NCI-H2227 treated with DMSO at 0.1 percent for 48 hours (cell line): ENCODE results near the gene MRGPRX3.
A peak's percentile ranks its signal among the peaks of the same experiment; 100 is the strongest.
"Not testable (repeated sequence)": the region's sequence is repeated elsewhere in the genome, so short reads cannot be mapped to it uniquely, and the experiment has no call there.

ENCODE experiments used
- DNase-seq: peaks from one replicate; lab custom pipeline; 2025; lab: John Stamatoyannopoulos, UW

MRGPRX3 gene

DNA sequence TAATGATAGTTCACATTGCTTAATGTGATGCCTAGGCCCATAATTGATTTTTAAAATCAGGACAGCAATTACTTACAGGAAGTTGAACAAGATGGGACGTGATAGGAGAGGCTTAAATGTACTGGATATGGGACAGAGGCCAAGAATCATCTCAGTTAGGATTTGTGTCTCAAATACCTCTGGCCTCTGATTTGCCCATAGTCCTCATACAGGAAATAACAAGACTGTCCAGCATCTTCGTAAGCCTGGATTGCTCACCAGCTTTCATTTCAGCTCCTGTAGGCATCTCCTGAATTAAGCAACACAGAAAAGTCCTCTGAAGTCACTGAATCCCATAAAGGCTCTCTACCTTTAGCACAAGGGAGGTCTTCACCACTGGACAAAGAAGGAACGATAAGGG is at the start of gene MRGPRX3:
Gene MRGPRX3 (plus strand): TSS at position 231 of the 400 bp plus-strand sequence. CDS start 4,632 bp downstream, outside the sequence.
- no peak for DNase-seq

DNA sequence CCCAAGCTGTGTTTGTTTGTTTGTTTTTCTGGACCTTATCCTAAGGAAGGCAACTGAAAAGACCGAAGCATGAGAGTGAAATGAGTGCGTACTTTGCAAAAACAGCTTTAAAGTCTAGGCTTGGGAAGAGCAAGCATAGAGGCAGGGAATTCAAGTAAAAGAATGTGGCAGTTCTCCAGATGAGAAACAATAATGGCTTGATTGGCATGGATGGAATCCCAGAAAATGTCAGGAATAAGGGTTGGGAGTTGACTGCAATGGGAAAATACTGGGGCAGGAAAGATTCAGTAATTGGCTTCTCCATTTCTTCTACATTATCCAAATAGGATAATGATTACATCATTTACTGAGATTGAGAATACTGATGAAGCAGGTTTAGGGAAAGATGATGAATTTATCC is 44.0 kb upstream of the MRGPRX3 start:
- DNase-seq, result no peak

DNA sequence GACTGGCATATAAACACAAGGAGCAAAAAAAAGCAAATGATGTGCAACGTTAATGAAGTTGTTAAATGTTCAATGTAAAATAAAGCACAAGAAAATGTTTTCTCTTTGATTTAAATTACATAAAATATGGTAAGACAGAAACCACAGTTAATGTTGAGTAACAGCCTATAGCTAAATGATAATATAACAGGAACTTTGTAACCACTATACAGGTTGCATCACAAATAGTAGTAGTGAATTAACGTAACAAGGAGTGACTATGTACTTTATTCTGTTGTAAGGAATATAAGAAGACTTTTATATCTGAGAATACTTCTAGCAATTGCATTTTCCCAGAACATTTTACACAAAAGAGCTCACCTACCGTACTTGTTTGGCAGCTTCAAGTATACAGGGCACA is 43.4 kb upstream of the MRGPRX3 start:
- DNase-seq, result no peak

DNA sequence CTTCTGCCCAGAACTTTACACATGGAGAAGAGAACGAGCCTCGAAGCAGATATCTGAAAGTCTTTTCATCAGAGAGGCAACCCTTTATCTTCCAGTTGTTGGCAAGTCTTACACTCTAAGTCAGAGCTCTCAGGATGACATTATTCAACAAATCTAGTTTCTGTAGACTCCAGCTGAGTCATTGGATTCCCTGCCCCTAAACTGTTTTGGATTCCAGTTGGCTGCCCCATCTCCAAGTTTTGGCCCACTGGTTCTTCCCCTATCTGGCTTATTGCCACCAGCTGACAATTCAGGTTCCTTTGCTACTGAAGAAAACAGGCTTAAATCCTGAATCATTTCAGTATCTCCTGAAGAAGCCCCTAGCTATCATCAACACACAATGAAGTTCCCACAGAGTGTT is 40.6 kb upstream of the MRGPRX3 start:
- no peak for DNase-seq

DNA sequence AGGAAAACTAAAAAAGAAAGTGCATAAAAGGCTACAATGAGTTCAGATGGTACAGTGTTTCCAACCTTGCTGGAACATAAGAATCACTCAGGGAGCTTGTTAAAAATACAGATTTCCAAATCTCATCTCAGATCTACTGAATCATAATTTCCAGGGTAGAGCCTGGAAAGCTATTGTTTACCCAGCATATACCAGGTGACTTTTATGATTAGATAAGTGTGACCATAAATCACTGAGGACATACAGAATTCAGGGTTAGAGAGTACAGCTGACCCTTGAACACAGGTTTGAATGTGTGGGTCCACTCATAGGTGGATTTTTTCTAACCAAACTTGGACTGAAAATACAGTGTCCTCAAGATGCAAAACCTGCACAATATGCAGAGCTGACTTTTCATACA is 38.4 kb upstream of the MRGPRX3 start:
- DNase-seq, result no peak

DNA sequence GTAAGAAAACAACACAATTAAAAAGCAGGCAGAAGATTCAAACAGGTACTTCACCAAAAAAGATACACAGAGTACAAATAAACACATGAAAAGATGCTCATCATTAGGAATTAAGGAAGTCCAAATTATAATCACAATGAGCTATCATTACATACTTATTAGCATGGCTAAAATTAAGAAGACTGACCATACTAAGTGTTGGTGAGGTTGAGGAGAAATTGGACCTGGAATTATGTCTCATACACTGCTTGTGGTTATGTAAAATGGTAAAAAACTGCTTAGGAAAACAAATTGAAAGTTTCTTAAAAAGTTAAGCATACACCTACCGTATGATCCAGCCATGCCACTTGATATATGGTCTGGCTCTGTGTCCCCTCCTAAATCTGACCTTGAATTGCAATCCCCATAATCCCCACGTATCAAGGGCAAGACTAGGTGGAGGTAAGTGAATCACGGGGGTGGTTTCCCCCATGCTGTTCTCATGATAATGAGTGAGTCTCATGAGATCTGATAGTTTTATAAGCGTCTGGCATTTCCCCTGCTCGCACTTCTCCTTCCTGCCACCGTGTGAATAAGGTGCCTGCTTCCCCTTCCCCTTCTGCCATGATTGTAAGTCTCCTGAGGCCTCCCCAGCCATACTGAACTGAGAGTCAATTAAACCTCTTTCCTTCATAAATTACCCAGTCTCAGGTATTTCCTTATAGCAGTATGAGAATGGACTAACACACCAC is 31.3 kb upstream of the MRGPRX3 start:
- DNase-seq, result no peak

DNA sequence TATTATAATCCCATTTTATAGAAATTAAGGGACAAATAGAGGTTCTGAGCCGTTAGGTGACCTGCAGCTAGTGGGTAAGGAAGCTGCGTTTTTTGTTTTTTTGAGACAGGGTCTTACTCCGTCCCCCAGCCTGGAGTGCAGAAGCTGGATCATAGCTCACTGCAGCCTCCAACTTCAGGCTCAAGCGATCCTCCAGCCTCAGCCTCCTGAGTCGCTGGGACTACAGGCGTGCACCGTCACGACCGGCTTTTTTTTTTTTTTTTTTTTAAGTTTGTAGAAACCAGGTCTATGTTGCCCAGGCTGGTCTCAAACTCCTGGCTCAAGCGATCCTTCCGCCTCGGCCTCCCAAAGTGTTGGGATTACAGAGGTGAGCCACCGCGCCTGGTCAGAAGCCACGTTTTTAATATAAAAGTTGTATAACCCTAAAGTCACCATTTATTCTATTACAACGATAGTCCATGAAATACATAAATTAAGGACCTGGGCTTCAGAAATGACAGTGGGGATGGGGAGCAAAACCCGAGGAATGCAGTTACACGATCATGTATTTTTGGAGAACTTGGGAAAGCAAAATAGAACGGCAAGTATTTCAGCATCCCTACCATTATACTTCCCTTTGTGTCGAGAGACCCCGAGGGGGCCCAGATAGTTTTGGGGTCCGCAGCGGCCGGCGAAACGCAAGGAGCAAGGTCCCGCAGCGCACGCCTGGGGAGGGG is 27.1 kb upstream of the MRGPRX3 start:
- no peak for DNase-seq

DNA sequence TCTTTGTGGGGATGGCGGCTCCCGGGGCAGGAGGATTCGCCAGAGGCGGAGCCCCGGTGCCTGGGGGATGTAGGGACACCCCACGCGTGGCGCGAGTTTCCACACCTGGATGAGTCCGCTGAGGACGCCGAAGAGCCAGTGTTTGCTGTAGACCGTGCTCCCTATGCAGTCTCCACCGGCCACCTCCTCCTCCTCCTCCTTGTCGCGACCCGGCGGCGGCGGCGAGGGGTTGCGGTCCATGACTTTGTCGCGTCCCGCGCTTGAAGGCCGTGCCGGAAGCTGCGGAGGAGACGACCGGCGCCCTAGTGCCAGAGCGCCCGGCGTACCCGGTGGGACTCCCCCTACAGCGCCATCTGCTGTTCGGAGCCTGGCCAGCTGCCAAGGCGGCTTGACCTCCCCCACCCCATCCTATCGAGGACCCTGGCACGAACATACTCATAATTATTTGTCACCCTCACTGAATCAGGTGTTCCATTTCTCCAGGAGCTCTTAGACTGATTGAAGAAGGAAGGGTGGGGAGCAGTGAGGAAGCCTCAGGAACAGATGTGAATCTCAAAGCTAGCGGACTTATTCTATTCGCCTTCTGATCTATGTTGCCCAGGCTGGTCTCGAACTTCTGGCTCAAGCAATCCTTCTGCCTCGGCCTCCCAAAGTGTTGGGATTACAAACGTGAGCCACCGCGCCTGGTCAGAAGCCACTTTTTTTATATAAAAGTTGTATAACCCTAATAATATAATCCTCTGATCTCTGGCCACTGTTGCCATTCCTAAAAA is 26.4 kb upstream of the MRGPRX3 start, which contains the start of gene SAAL1:
Gene SAAL1 (minus strand): TSS at position 281 of the 773 bp plus-strand sequence. CDS start 41 bp downstream, at position 240.
- peak; percentile 85 for DNase-seq

DNA sequence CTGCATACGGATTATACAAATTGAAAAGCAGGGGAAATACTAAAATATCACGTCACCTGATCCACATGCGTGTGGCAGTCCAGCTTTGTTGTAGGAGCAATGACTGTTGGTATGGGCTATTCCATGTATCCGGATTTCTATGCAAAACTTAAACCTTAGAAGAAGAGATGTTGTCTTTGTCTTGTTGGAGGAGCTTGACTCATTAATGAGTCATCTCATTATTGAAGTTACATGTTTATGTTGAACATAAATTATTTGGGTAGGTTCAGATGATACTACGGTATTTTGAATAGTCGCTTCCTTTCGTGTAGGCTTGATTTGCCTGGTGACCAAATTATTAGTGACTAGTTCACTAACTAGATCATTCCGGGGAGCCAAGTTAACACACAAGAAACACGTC is 25.7 kb upstream of the MRGPRX3 start:
- DNase-seq, result no peak

DNA sequence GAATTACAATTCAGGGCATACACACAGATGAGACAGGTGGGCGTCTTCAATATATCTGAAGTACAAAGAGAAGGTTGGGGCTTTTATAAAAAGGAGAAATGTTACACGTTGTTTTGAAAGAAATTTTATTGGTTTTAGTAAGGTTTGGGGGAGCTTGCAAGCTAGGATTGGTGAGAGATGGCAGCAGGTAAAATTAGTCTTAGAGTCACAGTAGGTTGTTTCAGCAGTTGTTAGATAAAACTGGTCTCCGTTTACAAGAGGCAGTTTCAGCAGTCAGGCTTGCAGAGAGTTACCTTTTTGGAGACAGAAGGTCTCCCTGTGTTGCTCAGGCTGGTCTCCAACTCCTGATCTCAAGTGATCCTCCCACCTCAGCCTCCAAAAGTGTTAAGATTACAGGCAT is 24.1 kb upstream of the MRGPRX3 start:
- no peak for DNase-seq

DNA sequence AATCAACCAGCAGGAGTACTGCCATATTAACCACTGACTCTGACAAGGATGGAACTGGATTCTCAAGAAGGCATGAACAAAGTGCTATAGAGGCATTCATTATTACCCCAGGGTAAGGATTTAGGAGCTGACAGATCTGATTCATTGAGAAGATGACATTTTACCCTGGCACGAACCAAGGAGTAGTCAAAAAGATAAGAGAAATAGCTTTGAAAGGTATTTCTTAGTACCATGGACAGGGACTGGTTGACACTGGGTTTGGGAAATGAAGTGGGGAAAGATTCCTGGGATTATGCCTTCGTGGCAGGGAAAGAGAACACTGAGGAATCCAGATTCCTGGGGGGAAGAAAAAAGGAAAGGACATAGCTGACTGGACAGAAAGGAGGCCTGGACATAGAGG is 21.4 kb upstream of the MRGPRX3 start:
- no peak for DNase-seq

DNA sequence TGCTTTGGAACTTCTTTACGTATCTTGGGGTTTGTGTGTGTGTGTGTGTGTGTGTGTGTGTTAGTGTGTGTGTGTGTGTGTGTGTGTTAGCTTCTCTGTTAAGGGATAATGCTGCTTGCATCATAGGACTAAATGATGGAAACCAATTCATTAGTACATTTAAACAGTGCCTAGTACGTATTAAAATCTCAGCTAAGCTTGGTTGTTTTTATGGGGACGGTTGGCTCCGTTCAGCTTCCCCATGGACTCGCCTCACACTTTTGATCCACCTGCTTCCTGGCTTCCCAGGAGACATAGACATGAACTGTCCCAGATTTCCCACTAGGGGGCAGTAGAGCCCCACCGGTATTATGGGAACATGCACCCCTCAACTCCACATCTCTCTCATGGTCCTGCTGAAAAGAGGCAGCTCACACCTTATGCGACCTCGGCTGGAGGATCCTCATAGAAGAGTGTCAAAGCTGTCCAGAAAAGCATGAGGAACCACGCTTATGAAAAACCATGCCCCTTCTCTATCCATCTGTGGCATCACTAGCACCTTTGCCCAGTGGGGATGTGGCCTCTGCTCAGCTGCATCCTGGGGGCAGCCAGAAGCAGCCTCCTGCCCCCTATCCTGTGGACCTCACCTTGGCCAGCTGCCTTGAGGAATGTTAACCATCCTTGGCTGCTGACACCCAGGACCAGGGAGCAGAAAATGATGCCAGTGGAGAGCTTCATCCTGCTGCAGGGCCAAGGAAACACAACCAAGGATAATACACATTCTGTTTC is 16.8 kb upstream of the MRGPRX3 start:
- peak; percentile 82 for DNase-seq

DNA sequence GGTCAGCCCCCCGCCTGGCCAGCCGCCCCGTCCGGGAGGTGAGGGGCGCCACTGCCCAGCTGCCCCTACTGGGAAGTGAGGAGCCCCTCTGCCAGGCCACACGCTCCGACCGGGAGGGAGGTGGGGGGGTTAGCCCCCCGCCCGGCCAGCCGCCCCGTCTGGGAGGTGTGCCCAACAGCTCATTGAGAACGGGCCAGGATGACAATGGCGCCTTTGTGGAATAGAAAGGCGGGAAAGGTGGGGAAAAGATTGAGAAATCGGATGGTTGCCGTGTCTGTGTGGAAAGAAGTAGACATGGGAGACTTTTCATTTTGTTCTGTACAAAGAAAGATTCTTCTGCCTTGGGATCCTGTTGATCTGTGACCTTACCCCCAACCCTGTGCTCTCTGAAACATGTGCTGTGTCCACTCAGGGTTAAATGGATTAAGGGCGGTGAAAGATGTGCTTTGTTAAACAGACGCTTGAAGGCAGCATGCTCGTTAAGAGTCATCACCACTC is 11.0 kb upstream of the MRGPRX3 start:
- DNase-seq, result not testable (repeated sequence)

DNA sequence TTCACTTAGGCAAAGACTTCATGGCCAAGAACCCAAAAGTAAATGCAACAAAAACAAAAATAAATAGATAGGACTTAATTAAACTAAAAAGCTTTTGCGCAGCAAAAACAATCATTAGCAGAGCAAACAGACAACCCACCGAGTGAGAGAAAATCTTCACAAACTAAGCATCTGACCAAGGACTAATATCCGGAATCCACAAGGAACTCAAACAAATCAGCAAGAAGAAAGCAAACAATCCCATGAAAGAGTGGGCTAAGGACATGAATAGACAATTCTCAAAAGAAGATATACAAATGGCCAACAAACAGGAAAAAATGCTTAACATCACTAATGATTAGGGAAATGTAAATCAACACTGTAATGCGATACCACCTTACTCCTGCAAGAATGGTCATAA is 1.3 kb upstream of the MRGPRX3 start:
- DNase-seq, result not testable (repeated sequence)

DNA sequence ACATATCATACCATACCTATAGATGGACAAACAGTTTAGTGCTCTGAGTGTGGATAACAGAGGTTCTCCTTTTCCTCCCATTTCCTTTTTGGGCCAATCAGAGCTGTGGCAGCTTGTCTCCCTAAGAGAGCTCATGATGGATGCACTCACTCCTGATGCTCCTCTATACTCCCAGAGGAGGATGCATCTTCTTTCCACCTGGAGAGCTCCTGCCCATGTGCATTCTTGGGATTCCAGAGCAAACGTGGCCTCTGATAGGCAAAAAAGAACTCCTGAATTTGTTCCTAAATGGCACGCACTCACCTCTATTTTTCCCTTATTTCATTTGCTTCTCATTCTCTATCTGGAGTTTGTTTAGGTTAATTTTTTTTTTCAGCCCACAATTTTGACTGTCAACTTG is 2.9 kb downstream of the MRGPRX3 start:
- DNase-seq, result no peak

DNA sequence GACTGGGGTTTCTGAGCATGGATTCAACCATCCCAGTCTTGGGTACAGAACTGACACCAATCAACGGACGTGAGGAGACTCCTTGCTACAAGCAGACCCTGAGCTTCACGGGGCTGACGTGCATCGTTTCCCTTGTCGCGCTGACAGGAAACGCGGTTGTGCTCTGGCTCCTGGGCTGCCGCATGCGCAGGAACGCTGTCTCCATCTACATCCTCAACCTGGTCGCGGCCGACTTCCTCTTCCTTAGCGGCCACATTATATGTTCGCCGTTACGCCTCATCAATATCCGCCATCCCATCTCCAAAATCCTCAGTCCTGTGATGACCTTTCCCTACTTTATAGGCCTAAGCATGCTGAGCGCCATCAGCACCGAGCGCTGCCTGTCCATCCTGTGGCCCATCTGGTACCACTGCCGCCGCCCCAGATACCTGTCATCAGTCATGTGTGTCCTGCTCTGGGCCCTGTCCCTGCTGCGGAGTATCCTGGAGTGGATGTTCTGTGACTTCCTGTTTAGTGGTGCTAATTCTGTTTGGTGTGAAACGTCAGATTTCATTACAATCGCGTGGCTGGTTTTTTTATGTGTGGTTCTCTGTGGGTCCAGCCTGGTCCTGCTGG is 4.9 kb downstream of the MRGPRX3 start:
- DNase-seq, result no peak

DNA sequence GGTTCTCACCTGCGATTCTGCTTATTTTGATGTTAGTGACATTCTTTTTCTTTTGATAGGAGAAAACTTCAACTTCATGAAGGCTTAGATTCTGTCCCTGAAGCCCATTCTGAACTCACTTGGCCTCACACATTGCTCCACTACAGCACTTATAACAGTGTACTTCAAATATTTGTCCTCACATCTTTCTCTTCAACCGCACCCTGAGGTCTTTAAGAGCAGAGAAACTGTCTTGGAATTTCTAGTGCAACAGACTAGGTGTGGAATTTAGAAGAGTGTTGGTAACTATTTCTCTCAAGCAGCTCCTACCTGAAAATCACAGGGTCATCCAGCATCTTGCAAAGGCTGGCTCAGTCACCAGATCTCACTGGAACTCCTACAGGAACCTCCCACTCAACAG is 7.8 kb downstream of the MRGPRX3 start:
- no peak for DNase-seq

DNA sequence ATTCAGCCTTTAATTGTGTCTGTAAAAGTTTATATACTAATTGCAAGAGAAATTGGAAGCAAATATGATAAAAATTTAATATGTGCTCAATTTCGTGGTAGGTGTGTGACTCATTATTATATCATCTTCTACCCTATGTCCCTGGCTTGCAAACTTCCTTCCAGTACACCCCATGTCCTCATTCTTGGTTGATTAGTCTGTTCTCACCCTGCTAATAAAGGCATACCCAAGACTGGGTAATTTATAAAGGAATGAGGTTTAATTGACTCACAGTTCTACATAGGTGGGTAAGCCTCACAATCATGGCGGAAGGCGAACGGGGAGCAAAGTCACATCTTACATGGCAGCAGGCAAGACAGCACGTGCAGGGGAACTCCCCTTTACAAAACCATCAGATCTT is 11.9 kb downstream of the MRGPRX3 start:
- DNase-seq, result no peak

DNA sequence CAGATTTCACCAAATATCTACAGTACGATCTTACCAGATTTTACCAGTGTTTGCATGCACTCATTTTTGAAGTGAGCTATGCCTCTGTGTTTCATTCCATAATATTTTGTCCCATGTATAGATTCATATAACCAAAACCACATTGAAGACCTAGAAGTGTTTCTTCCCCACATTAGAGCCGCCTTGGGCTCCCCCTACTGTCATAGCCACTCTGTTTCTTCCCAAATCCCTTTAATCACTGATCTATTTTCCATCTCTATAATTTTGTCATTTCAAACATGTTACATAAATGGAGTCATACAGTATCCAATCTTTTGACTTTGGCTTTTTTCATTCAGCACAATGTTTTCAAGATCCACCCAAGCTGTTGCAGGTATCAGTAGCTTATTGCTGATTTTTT is 12.7 kb downstream of the MRGPRX3 start:
- DNase-seq, result no peak

DNA sequence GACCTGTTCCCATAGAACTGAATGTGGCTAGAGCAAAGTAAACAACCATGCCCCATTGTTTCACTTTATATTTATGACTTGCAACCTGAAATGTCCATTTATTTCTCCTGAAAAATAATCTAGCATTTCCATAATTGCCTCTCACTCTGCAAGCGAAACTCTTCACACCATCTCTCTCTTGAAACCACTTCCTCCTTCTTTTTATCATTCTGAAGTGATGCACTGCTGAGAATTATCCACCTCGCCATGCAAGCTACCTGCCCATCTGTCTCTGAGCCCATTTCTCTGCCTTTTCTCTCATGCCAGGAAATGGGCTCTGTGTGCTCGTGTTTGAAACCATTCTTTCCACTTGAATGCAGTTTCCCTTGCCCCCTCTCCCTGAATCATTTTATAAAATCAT is 13.5 kb downstream of the MRGPRX3 start:
- no peak for DNase-seq

DNA sequence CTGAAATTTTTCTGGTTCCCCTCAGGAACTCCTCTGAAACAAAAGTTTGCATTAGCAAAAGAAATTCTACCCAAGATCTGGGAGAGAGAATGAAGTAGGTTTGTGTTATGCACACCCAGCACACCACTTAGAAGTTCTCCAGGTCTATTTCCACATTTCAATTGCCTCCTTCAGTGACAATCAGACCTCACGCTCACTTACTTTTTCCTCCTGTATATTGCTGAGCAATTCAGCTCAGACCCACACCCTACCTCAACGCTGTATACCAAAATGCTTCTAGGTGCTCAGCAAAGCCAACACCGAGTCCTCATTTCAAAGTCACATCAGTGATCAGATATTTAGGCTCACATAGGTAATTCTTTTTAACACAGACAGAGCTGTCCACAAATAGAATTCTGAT is 19.2 kb downstream of the MRGPRX3 start:
- no peak for DNase-seq
